ENCODE results near the gene EIF4H.
"Not testable (repeated sequence)": the region's sequence is repeated elsewhere in the genome, so short reads cannot be mapped to it uniquely, and the experiment has no call there.

The EIF4H gene

DNA sequence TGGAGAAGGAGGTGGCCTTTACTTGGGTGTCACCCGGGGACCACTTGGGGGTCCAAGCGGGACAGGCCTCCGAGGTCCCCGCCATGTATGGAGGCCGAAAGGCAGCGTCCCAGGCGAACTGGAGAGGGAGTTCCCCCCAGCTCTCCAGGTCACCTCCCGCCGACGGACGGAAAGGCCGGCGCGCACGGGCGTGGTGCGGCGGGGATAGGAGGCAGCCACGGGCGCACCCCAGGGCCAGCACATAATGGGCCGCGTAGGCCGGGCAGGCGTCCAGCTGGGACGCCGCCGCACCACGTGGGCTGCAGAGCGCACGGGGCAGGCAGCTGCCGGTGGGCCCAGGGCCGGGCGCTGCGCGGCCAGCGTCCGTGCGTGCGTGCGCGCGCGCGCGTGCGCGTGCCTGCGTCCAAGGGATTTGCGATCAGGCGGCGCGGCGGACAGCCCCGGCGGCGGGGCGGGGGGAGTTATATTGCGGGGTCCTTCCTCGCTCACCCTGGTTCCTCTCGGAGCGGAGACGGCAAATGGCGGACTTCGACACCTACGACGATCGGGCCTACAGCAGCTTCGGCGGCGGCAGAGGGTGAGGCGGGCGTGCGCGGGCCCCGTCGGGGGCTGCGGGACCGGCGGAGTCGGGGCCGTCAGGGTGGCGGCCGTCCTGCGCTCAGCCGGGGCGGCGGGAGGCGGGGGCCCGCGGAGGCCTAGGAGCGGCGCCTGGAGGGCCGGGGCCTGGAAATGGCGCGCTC lies at the start of gene EIF4H:
TSS of gene EIF4H (plus strand) at position 491 of the 740 bp plus-strand sequence. CDS start at position 519, 28 bp downstream.
- peak; percentile 96 for DNase-seq

DNA sequence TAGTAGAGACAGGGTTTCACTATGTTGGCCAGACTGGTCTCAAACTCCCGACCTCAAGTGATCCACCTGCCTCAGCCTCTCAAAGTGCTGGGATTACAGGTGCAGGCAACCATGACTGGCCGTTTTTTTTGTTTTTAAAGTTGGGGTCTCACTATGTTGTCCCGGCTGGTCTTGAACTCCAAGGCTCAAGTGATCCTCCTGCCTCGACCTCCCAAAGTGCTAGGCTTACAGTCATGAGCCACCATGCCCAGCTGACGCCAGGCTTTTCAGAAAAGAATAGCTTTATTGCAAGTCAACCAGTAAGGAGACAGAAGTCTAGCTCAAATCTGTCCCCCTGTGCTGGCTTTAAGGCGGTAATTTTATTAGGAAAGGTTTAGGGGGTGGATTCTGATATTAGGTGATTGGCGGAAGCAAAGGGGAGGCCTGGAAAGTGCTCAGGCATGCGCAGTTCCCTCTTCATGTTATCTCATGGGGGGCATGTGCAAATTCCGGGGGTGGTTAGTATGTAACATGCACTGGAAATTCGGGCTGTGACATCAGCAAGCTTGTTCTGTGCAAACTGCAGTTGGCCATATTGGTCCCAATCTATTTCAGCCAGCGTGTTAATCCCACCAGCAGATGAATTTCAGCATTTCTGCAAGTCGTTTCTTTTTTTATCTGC lies 47.8 kb upstream of the EIF4H start:
- no peak for DNase-seq

DNA sequence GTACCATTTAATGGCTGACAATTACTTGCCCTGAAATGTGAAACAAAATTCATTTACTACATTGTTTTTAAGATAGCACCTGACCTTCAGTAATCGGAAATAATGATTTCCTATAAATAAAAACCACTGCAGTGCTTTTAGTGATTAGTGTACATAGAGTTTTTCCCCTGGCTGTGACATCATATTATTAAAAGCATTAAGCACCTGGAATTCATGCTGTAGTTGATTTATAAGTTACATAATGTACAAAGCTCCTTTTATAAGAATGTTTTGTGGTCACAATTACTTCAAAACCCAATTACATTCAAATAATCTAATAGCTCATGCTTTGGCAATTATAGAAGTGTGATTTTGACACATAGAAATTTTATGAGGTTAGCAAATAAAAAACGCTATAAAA lies 44.3 kb upstream of the EIF4H start:
- no peak for DNase-seq

DNA sequence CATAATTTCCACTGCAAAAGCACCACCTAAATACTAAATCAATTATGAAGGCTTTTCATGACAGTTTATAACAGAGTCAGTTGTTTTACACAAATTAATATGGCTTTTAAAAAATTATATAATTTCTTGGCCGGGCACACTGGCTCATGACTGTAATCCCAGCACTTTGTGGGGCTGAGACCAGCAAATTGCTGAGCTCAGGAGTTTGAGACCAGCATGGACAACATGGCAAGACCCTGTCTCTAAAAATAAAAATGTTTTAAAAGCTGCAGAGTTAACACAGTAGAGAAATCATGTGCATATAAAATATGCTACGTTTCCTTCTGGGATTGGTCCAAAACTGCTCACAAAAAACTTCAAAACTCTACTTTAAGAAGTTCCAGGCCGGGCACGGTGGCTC lies 43.6 kb upstream of the EIF4H start:
- DNase-seq: no peak

DNA sequence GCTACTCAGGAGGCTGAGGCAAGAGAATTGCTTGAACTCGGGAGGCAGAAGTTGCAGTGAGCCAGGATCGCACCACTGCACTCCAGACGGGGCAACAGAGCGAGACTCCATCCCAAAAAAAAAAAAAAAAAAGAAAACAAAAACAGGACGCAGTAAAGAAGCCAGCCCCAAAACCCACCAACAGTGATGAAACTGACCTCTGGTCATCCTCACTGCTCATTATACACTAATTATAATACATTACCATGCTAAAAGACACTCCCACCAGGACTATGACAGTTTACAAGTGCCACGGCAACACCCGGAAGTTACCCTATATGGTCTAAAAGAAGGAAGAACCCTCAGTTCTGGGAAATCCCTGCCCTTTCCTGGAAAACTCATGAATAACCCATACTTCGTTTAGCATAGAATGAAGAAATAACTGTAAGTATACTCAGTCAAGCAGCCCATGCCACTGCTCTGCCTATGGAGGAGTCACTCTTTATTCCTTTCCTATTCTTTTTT lies 40.0 kb upstream of the EIF4H start:
- peak; percentile 11 for DNase-seq

DNA sequence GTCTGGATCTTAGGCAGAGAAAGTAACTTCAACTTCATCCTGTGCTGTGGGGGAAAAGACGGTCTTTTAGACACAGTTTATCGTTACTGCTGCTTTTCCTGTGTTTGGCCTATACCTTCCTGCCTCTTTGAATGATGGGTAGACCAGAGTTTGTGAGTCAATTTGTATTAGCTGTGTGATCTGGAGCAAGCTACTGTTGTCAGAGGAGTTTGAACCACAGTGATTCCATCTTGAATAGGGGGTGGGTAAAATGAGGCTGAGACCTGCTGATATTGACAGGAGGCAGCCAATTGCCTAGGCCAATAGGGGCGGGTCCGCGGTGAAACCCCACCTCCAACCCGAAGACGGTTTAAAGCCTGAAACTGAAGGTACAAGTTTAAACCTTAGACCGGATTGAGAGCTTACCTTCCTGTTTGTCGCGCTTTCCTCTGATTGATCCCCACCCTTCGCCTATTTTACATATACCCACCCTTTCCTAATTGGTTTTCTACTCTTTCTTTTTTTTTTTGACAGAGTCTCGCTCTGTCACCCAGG lies 35.8 kb upstream of the EIF4H start:
- no peak for DNase-seq

DNA sequence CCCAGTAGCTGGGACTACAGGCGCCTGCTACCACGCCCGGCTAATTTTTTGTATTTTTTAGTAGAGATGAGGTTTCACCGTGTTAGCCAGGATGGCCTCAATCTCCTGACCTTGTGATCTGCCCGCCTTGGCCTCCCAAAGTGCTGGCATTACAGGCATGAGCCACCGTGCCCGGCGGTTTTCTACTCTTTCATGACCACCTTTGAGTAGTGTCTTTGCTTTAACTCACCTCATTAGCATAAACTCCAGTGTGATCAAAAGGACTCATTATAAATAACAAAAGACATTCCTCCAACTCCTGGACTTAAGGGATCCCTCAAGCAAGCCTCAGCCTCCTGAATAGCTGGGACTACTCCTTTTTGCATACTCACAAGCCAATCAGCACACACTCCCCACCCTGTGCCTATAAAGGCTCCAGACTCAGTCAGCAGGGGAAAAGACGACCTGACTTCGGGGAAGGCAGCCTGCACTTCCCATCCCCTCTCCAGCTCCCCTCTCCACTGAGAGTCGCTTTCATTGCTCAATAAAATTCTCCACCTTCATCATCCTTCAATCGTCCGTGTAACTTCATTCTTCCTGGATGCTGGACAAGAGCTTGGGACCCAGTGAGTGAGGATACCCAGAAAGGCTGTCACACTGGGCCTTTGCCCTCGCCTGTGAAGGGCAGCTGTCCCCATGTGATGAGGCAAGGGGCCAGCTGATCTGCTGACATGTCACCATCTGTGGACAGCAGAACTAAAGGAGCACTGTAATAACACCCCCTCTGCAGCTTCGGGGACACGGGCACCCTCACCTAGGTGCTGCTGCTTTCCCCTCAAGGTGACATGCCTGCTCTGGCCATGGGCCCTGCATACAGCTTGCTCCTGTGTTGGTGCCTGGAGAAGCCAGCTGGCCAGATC lies 35.0 kb upstream of the EIF4H start:
- no peak for DNase-seq

DNA sequence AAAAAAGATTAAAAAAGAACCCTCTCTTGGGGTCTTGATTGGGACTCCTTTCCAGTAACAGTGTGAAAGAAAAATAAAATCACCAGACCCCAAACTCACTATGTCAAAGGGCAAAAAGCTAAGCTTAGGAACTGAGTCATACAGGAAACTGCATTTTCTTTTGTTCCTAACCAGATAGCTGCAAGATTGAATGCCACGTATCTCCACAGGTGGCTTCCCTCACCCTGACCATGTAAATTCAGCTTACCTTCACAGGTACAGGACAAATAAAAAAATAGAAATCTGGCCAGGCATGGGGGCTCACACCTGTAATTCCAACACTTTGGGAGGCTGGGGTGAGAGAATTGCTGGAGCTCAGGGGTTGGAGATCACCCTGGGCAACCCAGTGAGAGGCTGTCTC lies 32.5 kb upstream of the EIF4H start:
- DNase-seq: no peak

DNA sequence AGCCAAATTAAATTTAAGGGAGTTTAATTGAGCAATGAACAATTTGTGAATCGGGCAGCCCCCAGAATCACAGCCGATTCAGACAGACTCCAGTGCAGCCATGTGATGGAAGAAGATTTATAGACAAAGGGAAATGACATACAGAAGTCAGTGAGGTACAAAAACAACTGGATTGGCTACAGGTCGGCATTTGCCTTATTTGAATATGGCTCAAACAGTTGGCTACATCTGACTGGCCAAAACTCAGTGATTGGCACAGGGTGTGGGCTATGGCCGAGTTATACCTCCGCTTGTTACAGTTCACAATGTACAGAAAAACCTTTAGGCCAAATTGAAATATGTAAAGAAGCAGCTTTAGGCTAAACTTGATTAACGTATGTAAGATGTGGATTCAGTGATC lies 30.8 kb upstream of the EIF4H start:
- no peak for DNase-seq

DNA sequence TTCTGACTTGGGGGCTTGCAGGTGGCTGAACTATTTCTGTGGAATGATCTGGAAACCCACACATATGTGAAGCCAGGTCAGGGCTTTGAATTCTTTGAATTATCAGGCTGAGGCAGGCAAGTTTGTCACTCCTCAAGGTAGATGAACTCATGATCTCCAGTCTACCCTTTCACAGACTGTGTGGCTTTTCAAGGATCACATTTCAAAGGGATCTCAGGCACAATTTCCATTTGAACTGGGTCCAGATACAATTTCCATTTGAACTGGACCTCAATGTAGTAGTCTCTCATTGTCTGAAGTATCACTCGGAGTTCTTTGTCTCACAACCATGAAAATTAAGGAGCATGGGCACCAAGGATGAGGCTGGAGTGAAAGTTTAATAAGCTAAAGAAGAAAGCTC lies 25.7 kb upstream of the EIF4H start:
- no peak for DNase-seq

DNA sequence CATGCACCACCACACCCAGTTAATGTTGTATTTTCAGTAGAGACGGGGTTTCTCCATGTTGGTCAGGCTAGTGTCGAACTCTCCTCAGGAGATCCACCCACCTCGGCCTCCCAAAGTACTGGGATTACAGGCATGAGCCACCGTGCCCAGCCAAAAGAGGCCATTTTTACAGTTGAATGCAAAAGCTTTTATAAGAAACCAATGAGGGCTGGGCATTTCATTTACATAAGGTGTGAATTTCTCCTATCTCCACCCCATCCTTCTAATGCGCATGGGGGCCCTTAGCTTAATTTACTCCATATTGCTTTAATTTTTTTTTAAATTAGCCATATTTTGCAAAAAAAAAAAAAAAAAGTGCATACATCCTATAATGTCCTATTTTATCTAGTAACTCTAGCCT lies 25.1 kb upstream of the EIF4H start:
- no peak for DNase-seq

DNA sequence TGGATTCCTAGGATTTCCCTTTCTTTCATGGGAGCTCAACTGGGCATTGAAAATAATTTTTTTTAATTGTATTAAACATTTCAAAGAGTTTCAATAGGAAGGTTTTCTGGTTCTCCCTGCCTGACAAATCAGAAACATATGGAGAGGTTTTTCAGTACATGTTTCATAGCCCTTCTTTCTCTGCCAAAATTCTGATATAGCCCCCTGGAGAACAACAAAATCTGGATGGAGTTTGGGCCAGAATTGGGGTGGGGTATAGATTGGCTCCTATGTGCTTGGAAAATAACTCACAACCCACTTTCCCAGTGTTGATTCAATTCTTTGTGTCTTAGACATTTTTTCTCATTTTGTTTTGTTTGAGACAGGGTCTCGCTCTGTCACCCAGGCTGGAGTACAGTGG lies 24.6 kb upstream of the EIF4H start:
- DNase-seq: no peak

DNA sequence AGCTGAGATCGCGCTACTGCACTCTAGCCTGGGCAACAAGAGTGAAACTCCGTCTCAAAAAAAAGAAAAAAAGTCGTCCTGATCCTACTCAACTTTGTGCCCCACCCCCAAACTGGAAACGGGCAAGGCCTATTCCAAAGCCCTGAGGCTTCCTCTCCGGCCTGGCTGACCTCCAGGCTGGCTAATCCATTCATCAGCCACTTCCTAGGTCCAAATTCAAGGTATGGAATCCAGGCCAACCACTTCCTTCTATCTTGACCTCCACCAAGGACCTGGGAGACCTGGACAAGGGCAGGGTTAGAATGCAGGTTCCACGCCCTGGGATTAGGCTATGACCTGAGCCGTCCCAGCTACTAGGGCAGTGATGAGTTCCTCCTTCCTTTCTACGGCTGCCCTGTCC lies 20.4 kb upstream of the EIF4H start:
- DNase-seq: no peak

DNA sequence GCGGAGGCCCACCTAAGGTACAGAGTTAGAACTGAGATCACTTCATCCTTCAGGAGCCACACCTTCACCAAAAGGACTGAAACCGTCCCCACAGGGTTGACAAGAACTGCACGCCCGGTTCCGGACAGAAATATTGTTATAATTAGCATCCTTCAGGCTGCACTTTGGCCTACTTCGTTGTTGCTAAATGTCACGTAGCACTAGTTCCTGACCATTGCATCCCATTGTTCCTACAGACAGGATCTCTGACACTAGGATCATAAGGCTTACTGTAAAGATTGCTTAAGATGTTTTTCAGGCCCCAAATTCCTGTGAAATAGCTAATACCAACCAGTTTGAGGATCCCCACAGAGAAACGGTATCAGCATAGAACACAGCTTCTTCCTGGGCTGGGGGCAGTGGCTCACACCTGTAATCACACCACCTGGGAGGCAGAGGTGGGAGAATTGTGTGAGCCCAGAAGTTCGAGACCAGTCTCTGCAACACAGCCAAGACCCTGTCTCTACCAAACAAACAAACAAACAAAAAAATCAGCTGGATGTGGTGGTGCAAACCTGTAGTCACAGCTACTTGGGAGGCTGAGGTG lies 18.3 kb upstream of the EIF4H start:
- no peak for DNase-seq

DNA sequence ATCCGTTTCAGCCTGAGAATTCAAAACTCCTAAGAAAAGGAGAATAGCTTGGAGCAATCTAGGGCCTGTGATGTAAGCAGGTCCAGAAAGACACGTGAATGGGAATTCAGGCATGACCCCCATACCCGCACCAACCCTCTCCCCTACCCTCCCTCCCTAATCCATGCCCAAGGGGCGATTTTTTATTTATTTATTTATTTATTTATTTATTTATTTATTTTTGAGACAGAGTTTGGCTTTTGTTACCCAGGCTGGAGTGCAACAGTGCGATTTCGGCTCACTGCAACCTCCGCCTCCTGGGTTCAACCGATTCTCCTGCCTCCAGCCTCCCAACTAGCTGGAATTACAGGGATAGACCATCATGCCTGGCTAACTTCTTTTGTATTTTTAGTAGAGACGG lies 16.6 kb upstream of the EIF4H start:
- DNase-seq: no peak

DNA sequence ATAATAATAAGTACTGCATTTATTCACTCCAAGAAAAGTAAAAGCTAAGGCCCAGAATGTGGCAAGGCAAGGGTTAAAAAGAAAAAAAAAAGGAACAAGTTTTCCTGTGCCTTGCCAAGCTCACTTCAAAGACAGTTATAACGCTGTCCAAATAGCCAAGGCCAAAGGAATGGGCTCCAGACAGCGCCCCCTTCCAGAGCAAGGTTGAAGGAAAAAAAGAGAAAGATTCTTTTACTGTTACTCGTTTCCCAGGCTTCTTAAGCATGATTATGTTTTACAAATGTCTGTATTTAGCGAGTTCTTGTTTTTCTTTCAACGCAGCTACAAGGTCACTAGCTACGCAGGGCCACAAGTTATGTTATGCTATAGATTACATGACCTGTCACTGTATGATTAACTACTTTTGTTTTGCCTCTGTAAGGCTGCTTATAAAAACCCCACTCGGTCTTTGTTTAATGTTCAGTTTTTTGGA lies 9.1 kb upstream of the EIF4H start:
- DNase-seq: no peak

DNA sequence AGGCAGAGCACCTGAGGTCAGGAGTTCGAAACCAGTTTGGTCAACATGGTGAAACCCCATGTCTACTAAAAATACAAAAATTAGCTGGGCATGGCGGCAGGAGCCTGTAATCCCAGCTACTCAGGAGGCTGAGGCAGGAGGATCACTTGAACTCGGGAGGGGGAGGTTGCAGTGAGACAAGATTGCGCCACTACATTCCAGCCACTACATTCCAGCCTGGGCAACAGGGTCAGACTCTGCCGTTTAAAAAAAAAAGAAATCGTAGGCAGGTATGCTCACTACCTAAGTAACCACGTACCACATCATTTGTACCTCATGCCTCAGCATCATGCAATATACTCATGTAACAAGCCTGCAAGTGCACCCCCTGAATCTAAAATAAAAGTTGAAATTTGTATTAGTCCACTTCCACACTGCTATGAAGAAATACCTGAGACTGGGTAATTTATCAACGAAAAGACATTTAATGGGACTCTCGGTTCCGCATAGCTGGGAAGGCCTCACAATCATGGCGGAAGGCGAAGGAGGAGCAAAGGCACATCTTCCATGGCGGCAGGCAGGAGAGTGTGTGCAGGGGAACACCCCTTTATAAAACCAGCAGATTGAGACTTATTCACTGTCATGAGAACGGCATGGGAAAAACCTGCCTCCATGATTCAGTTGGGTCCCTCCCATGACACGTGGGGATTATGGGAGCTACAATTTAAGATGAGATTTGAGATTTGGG lies 8.1 kb upstream of the EIF4H start:
- no peak for DNase-seq

DNA sequence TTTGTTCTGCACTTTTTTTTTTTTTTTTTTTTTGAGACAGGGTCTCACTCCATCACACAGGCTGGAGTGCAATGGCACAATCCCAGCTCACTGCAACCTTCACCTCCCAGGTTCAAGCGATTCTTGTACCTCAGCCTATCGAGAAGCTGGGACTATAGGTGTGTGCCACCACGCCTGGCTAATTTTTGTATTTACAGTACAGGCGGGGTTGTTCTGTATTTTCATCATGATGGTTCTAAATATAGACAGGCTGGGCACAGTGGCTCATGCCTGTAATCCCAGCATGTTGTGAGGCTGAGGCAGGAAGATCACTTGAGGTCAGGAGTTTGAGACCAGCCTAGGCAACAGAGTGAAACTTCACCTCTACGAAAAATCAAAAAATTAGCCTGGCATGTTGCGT lies 6.8 kb upstream of the EIF4H start:
- not testable (repeated sequence) for DNase-seq

DNA sequence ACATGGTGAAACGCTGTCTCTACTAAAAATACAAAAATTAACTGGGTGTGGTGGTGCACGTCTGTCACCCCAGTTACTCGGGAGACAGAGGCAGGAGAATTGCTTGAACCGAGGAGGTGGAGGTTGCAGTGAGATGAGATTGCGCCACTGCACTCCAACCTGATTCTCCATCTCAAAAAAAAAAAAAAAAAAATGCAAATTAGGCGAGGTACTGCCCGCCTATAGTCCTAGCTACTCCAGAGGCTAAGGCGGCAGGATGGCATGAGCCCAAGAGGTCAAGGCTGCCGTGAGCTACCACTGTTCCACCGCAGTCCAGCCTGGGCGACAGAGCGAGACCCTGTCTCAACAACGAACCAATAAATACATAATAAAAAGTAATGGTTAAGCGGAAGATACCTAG lies 1.1 kb upstream of the EIF4H start:
- DNase-seq: no peak

DNA sequence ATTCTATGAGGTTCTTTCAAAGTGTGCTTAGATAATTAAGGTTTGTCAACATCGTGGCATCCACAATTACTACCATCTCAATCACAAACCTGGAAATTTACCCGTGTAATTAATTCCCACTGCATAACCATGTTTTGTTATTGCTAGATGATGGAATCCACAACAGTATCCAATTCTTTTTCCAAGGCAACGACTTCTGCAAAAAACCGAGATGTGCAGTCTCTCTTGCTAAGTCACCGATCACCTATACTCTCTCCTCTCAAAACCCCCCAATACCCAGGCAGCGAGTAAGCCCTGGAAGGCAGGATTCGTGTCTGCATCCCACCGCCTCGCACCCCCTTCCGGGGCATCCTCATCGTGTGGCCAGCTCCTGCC lies 678 bp upstream of the EIF4H start:
- DNase-seq: no peak

DNA sequence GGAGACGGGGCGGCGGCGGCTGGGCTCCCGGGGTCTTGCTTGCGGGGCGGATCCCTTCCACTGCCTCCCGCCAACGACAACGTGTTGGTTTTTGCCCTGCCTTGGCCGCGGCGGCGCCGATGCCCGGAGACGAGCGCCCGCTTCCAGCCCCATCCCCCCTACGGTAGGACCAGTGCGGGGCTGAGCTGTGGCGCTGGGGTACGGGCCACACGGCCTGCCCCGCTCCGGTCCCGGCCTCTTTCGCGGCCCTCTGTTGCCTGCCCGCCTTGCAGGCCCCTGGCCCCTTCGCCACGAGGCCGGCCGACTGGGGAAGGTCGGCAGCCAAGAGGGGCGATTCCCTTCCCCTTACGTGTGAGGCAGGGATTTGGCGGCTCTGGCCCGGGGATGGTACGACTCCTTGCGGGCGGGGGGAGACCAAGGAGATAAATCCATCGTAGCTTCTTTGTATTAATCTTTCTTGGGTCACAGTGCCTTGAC lies 488 bp downstream of the EIF4H start:
- peak; percentile 40 for DNase-seq

DNA sequence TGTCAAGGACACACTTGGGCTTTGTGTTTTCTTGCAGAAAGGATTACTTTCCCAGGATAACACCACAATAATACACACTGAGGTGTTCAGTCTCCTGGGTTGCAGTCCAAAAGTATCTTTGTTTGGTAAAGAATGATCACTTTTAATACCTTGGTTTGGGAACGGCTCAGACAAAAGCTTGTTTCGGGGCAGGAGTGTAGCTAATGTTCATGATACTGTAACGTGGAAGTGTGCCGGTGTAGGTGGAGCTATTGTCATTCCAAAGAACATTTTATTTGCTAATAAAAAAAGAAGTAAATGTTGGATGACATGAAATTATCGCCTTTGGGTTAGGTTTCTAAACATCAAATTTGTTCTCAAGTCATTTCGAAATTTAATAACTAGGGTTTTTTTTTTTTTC lies 1.2 kb downstream of the EIF4H start:
- no peak for DNase-seq
